Measurements from ENCODE around the gene JCAD.
"Not testable (repeated sequence)": the region's sequence is repeated elsewhere in the genome, so short reads cannot be mapped to it uniquely, and the experiment has no call there.

The JCAD gene

GRCh38 chr10:30026578-30026977 is 32.8 kb downstream of the JCAD start:
- no peak for DNase-seq (ENCODE audit: low spot score)

DNA sequence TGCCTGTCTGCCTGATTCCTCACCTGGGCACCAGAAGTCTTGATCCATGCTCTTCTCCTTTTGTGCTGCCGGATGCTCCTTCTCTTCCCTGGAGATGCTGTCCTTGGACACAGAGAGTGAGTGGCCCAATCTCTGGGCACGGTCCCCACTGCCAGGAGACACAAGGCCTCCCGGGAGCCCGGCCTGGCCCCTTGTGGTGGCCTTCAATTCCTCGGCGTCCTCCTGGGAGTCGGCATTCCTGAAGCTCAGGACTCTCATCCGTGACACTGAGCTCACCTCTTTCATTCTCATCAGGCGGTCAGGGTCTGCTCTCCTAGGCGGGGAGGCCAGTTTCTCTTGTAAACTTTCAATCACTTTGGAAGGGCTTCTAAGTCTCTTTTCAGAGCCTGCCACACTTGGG is 33.3 kb downstream of the JCAD start:
- DNase-seq (ENCODE audit: low spot score), result no peak

DNA sequence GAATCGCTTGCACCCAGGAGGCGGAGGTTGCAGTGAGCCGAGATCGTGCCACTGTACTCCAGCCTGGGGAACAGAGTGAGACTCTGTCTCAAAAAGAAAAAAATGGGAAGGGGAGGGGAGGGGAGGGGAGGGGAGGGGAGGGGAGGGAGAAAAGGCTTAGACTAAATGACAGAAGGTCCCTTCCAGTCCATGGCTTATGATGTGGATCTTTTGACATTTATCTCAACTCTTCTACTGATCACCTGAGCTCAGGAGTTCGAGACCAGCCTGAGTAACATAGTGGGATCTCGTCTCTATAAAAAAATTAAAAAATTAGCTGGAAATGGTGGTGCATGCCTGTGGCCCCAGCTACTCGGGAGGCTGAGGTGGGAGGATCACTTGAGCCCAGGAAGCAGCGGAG is 34.0 kb downstream of the JCAD start:
- DNase-seq (ENCODE audit: low spot score), result not testable (repeated sequence)

GRCh38 chr10:30022590-30022989 is 36.8 kb downstream of the JCAD start:
- no peak for DNase-seq (ENCODE audit: low spot score)

- no peak for DNase-seq (ENCODE audit: low spot score)
Observed at GRCh38 chr10:30019468-30019867, 39.9 kb downstream of the JCAD start.

DNA sequence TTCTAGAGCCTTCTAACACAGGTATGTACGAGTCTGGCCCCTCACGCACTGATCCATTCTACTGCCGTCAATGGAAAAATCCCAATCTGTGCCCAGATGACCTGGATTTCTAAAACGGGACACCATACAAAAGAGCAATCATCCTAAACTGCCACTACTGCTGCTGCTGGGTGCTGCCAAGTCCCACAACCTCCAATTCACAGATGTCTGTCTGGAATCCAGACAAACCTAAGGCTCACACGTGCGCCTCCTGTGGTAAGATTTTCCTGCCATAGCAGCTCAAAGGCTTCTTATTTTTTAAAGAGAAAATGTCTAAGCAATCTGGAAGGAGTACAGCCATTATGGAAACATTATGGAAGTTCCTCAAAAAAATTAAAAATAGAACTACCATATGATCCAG is 40.9 kb downstream of the JCAD start:
- no peak for DNase-seq (ENCODE audit: low spot score)

DNA sequence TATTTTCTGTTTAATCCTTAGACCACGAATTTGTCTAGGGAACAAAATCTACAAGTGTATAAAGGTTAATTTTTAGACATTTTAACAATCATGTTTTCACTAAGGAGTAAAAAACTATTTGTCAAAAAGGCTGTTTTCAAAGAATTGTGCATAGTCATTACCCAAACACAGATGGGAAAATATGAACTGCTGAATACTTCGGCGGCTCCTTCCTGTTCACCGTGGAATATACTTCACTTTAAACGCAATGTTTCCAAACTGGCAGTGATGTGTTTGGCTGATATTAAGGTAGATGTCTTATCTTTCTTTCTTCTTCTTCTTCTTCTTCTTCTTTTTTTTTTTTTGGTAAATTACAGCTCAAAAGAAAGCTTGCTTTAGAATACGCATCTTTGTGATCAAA is 41.4 kb downstream of the JCAD start:
- DNase-seq (ENCODE audit: low spot score), result no peak

DNA sequence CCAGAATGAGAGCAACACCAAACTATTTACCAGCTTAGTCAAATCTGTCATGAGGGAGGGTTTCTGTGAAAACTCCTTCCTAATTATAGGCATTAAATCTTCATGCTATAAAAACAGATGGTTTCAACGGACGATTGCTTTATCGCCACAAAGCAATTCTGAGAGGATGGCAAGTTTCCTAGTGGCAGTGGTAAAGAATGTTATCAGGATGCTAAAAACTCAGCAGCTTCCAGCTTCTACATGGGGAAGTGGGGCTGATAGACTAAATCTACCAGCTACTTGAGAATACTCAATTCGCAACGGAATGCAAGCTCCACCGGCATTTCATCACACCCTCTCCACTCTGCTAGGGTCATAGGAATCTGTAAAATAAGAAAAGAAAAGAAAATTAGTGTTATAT is 41.8 kb downstream of the JCAD start:
- DNase-seq (ENCODE audit: low spot score), result no peak

DNA sequence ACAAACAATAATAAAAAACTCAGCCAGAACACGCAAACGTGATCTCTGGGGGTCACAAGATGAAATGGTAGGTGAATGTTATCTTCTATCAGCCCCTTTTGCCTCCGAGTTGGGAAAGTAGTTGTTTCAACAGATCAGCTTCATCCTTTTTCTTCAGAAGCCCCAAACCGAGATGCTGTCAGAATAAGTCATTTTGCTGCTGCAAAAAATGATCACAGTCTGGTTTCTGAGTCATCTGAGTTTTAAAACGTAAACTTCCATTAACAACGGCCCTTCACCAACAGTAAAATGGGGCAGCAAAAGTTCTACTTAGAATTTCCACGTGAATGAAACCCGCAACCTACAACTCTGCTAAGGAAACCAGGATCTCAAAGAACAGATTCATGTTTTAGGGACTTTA is 44.9 kb downstream of the JCAD start:
- DNase-seq (ENCODE audit: low spot score), result no peak

GRCh38 chr10:30013757-30014156 is 45.6 kb downstream of the JCAD start:
- DNase-seq (ENCODE audit: low spot score), result no peak

- no peak for DNase-seq (ENCODE audit: low spot score)
Observed at GRCh38 chr10:30011956-30012647, 47.3 kb downstream of the JCAD start.

- DNase-seq (ENCODE audit: low spot score), result no peak
Observed at GRCh38 chr10:30011396-30011795, 48.0 kb downstream of the JCAD start.

GRCh38 chr10:30007406-30007805 is 52.0 kb downstream of the JCAD start:
- DNase-seq (ENCODE audit: low spot score), result no peak

- no peak for DNase-seq (ENCODE audit: low spot score)
Observed at GRCh38 chr10:30006410-30006809, 53.0 kb downstream of the JCAD start.

- not testable (repeated sequence) for DNase-seq (ENCODE audit: low spot score)
Observed at GRCh38 chr10:30005116-30005515, 54.3 kb downstream of the JCAD start.

DNA sequence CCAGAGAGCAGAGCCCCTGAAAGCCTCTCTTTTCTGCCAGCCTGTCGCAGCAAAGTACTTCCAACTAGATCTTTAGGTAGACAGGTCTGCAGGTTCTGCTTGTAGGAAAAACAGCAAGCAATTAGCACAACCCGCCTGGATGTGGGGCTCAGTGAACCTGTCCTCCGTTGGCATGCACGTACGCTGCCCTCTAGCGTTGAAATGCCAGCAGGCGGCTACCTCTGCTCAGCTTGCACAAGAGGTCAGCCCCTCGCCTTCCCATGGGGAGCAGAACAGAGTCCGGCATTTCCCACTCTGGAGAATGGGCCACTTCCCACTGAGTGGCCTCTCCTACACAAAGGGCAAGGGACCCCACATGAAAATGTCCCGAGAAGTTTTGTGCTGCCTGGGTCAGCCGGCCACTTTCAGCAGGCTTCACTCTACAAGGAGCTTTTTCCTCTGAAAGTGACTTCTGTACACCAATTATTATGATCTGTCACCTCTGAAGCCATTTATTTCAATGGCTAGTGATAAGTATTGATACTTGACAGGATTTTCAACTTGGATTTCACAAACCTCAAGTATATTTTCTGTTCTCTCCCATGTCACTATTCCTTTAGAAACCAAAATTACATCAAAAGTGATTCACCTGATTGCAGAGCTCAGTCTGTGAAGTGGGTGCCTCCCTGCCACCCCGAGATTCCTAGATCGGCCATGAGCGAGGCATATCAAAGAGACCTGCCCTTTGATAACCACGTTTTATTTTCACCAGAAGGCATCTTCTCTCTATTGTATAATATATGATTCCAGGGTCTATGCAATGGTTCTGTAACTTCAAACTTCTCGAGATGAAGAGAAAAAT is 56.7 kb downstream of the JCAD start:
- peak; percentile 69 for DNase-seq (ENCODE audit: low spot score)

DNA sequence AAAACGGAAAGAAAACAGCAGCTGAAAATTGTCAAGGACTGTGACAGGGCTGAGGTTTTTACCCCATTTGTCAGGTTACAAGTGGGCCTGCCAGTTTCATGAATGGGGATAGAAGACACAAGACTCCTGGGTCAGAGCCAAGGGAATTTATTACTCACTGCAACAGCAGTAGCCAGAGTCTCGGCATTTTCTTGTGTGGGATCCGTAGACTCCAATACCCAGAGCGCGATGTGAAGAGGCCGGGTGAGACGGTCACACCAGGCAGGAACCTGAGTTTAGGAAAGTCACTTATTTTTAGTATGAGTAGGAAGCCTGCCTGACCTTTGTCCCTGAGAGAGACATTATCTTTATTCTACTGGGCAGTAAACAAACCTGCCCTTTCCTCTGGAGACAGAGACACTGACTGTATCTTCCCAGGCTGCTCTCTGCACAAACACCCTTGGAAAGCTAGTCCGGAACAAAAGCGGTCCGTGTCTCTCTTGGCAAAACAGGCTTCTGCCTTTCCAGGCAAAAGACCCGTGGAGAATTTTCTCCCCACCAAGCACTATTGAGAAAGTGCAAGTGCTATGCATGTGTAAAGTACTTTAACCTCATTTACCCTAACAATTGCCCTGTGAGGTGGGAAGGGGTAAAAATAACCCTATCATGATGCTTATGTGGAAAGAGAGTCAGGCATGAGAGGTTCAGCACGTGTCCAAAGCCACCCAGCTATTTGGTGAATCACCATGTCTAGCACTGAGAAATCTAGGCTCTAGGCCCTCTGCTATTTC is 58.4 kb downstream of the JCAD start:
- DNase-seq (ENCODE audit: low spot score), result no peak

- peak; percentile 83 for DNase-seq (ENCODE audit: low spot score)
Observed at GRCh38 chr10:29998142-29998808, 61.1 kb downstream of the JCAD start.

DNA sequence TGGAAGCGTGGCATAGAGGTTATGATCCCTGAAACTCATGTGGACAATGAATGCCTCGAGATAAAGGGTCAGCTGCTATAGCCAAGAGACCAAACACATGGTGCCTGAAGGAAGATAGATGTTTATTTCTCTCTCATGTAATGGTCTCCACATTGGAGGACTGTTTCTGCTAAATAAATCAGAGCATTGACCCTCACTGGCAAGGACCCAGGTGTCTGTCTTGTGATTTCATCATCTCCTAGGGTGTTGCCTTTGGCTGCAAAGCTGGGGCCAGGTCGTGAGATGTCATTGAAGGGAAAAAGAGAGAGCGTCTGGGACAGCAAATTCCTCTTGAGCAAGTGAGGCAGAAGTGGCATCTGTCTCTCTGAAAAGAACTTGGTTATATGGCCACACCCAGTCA is 64.6 kb downstream of the JCAD start:
- no peak for DNase-seq (ENCODE audit: low spot score)

DNA sequence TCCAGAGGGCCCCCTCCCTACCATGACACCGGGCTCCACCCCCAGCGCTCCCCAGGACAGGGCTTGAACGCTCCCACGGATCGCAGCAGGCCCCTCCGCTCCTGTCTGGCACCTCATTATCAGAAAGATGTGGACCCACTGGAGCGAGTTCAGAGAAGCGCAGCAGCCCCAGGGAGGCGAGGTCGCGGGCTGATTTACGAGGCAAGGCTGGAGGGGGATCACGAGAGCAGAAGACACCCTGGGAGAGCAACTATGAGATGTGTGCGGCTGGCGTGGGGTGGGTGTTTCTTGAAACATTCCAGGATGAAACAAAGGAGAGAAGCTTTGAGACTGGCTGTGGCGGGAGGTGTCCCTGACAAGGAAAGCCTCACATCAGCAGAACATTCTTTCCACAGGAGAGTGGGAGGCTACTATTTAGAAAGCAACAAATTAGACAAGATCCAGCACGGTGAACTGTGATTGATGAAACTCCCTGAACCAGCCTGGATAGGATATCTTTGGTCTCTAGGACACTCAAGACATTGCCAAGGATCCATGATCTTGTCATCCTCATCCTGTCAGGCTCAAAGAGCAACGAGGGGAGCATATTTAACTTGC is 66.0 kb downstream of the JCAD start:
- no peak for DNase-seq (ENCODE audit: low spot score)

DNA sequence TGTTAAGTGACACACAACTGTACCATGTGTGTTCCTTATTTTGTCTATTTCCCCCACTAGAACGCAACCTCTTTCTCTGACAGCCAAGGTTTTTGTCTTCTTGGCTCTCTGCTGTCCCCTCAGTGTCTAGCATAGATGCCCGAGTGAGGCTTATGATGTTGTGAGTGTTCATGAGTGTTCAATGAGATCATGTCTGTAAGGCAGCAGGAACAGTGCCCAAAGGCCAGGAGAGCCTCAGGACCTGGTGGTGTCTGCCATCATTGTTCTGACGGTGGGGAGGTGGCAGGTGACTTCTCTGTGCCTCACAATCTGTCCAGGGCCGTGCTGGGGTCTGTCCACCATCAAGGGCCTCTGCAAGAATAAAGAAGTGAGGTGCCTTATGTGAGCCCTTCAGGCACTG is 66.5 kb downstream of the JCAD start:
- DNase-seq (ENCODE audit: low spot score), result no peak

DNA sequence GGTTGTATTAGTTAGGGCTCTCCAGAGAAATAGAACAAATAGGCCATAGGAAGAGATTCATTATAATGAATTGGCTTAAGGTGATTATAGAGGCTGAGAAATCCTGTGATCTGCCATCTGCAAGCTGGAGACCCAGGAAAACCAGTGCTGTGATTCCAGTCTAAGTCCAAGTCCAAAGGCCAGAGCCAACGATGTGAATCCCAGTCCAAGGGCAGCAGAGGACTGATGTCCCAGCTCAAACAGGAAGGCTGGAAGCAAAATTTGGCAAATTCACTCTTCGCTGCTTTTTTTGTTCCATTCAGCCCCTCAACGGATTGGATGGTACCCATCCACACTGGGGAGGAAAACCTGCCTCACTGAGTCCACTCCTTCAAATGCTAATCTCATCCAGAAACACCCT is 68.0 kb downstream of the JCAD start:
- DNase-seq (ENCODE audit: low spot score), result no peak
